CD4-positive, CD25-positive, alpha-beta regulatory T cell (primary cell): ENCODE data around the gene SLC25A21. TPM values are rescaled to one million over a fixed set of nuclear protein-coding genes. Genes with fewer than 3 reads are reported as not detected.

Experiments
- ATAC-seq, 2 donors: fragments of 150-1000 bp; cut with Tn5 transposase; one replicate each; pipeline ENCODE4 v1.10.0; 2021; ENCODE audit warnings: low read depth in 2 of 2, moderate number of reproducible peaks in 2 of 2, moderate library complexity in 1 of 2
- DNase-seq, 3 donors: peaks; one replicate each; pipeline versions ENCODE4 v3.0.0 to v3.0.0-alpha.2; 2012 to 2022; ENCODE audit warnings: mixed read lengths in 1 of 3
- H3K27ac ChIP-seq: one replicate; pipeline ENCODE4 v1.7.0; 2013; ENCODE audit warnings: mild to moderate bottlenecking, low read length; ENCODE audit not compliant: insufficient read depth, poor library complexity, severe bottlenecking
- H3K27me3 ChIP-seq: one replicate; pipeline ENCODE4 v1.7.0; 2013; ENCODE audit warnings: low read length; ENCODE audit not compliant: control insufficient read depth, insufficient read depth
- H3K36me3 ChIP-seq: one replicate; pipeline ENCODE4 v1.7.0; 2013; ENCODE audit warnings: mild to moderate bottlenecking, low read length, moderate library complexity; ENCODE audit not compliant: control insufficient read depth, insufficient read depth
- H3K4me1 ChIP-seq: 2 replicates; pipeline ENCODE4 v1.7.0; 2013; ENCODE audit warnings: mild to moderate bottlenecking, low read length; ENCODE audit not compliant: insufficient read depth, control insufficient read depth, poor library complexity, severe bottlenecking
- H3K4me3 ChIP-seq: one replicate; pipeline ENCODE4 v1.7.0; 2013; ENCODE audit warnings: low read depth, mild to moderate bottlenecking, low read length, moderate library complexity
- H3K9me3 ChIP-seq, 2 experiments: 1 replicate in 1 of 2; 2 replicates in 1 of 2; pipeline ENCODE4 v1.7.0; 2013; ENCODE audit warnings: low read length in 2 of 2, mild to moderate bottlenecking in 1 of 2, moderate library complexity in 1 of 2; ENCODE audit not compliant: control insufficient read depth in 2 of 2
- H3K27ac Mint-ChIP-seq, 3 donors: one replicate each; pipeline ENCODE4 v1.8.0; 2020 to 2022; ENCODE audit warnings: mild to moderate bottlenecking in 3 of 3, mixed read lengths in 3 of 3, moderate library complexity in 2 of 3
- H3K27me3 Mint-ChIP-seq: one replicate; pipeline ENCODE4 v1.8.0; 2022; ENCODE audit warnings: mild to moderate bottlenecking, mixed read lengths
- H3K36me3 Mint-ChIP-seq: one replicate; pipeline ENCODE4 v1.8.0; 2020; ENCODE audit warnings: mixed read lengths
- H3K4me1 Mint-ChIP-seq, 4 donors: one replicate each; pipeline ENCODE4 v1.8.0; 2020 to 2022; ENCODE audit warnings: mixed read lengths in 4 of 4, mild to moderate bottlenecking in 1 of 4
- H3K4me3 Mint-ChIP-seq, 4 donors: one replicate each; pipeline ENCODE4 v1.8.0; 2020 to 2022; ENCODE audit warnings: mild to moderate bottlenecking in 4 of 4, mixed read lengths in 4 of 4, moderate library complexity in 3 of 4
- H3K9me3 Mint-ChIP-seq, 7 donors: one replicate each; pipeline ENCODE4 v1.8.0; 2020 to 2022; ENCODE audit warnings: mixed read lengths in 7 of 7, mild to moderate bottlenecking in 3 of 7, moderate library complexity in 2 of 7
- polyA plus RNA-seq, 4 donors: library from polyadenylated mRNA; unstranded; fragments of 300-500 nt; fragmentation: Illumina TruSeq; gene quantifications; one replicate each; pipeline ENCODE4 v1.2.3, GENCODE V29; 2021
- total RNA-seq: library from RNA; stranded (reverse); gene quantifications from one replicate; pipeline ENCODE4 v1.2.3, GENCODE V29; 2022

Gene SLC25A21
- total and polyA plus RNA-seq, 5 donors from 2014 or later = not detected

- no peak overlapping the region for H3K4me3 Mint-ChIP-seq
- ATAC-seq = no peak
- H3K27me3 ChIP-seq = no peaks in the 10 kb centered on the region
- no peak overlapping the region for H3K27ac ChIP-seq
- no peaks in the 10 kb centered on the region for H3K9me3 ChIP-seq
- no peaks in the 10 kb centered on the region for H3K36me3 ChIP-seq
- no peak overlapping the region for H3K27ac Mint-ChIP-seq
- H3K36me3 Mint-ChIP-seq = no peaks in the 10 kb centered on the region
- no peak overlapping the region for H3K4me3 ChIP-seq
- no peaks in the 10 kb centered on the region for H3K4me1 Mint-ChIP-seq
- no peak for DNase-seq
- H3K27me3 Mint-ChIP-seq = no peaks in the 10 kb centered on the region
- H3K4me1 ChIP-seq = no peaks in the 10 kb centered on the region
- H3K9me3 Mint-ChIP-seq = peaks cover 0 to 25% (median 2%) of the 10 kb centered on the region in 7 donors
These were observed 430.5 kb downstream of the SLC25A21 start for GRCh38 chr14:36741858-36742257.

GRCh38 chr14:36738269-36738668 lies 434.1 kb downstream of the SLC25A21 start:
- Mint-ChIP-seq H3K27ac (no peak overlapping the region), H3K27me3 (no peaks in the 10 kb centered on the region), H3K9me3 (peaks cover 0 to 5% (median 2%) of the 10 kb centered on the region in 7 donors), H3K4me1 (no peaks in the 10 kb centered on the region), H3K36me3 (no peaks in the 10 kb centered on the region), H3K4me3 (no peak overlapping the region)
- Histone ChIP-seq H3K4me3 (no peak overlapping the region), H3K27me3 (no peaks in the 10 kb centered on the region), H3K4me1 (no peaks in the 10 kb centered on the region), H3K36me3 (no peaks in the 10 kb centered on the region), H3K27ac (no peak overlapping the region), H3K9me3 (no peaks in the 10 kb centered on the region)
- no peak for DNase-seq
- no peak for ATAC-seq

- Histone ChIP-seq H3K4me1 (no peaks in the 10 kb centered on the region), H3K36me3 (no peaks in the 10 kb centered on the region), H3K9me3 (no peaks in the 10 kb centered on the region), H3K27me3 (no peaks in the 10 kb centered on the region), H3K27ac (no peak overlapping the region), H3K4me3 (no peak overlapping the region)
- no peaks in the 10 kb centered on the region for H3K4me1 Mint-ChIP-seq
- DNase-seq (no peak), ATAC-seq (no peak)
- no peaks in the 10 kb centered on the region for H3K36me3 Mint-ChIP-seq
- H3K27me3 Mint-ChIP-seq = no peaks in the 10 kb centered on the region
- H3K9me3 Mint-ChIP-seq = peaks cover 0 to 7% (median 1%) of the 10 kb centered on the region in 7 donors
- no peak overlapping the region for H3K27ac Mint-ChIP-seq
- H3K4me3 Mint-ChIP-seq = no peak overlapping the region
These were observed 446.3 kb downstream of the SLC25A21 start for GRCh38 chr14:36726128-36726527.

- Histone ChIP-seq H3K36me3 (no peaks in the 10 kb centered on the region), H3K4me1 (no peaks in the 10 kb centered on the region), H3K27ac (no peak overlapping the region), H3K4me3 (no peak overlapping the region), H3K27me3 (no peaks in the 10 kb centered on the region), H3K9me3 (no peaks in the 10 kb centered on the region)
- H3K4me1 Mint-ChIP-seq = no peaks in the 10 kb centered on the region
- H3K4me3 Mint-ChIP-seq = no peak overlapping the region
- H3K36me3 Mint-ChIP-seq = no peaks in the 10 kb centered on the region
- ATAC-seq = no peak
- no peak overlapping the region for H3K27ac Mint-ChIP-seq
- no peak for DNase-seq
- H3K27me3 Mint-ChIP-seq = no peaks in the 10 kb centered on the region
- H3K9me3 Mint-ChIP-seq = peaks cover 0 to 7% (median 1%) of the 10 kb centered on the region in 7 donors
These were observed 448.2 kb downstream of the SLC25A21 start for GRCh38 chr14:36724162-36724561.

GRCh38 chr14:36723530-36723929 lies 448.9 kb downstream of the SLC25A21 start:
- Histone ChIP-seq H3K9me3 (no peaks in the 10 kb centered on the region), H3K27ac (no peak overlapping the region), H3K36me3 (no peaks in the 10 kb centered on the region), H3K4me1 (no peaks in the 10 kb centered on the region), H3K4me3 (no peak overlapping the region), H3K27me3 (no peaks in the 10 kb centered on the region)
- Mint-ChIP-seq H3K4me3 (no peak overlapping the region), H3K27me3 (no peaks in the 10 kb centered on the region), H3K9me3 (peaks cover 0 to 7% (median 1%) of the 10 kb centered on the region in 7 donors), H3K27ac (no peak overlapping the region), H3K4me1 (no peaks in the 10 kb centered on the region), H3K36me3 (no peaks in the 10 kb centered on the region)
- no peak for DNase-seq
- ATAC-seq = no peak

DNA sequence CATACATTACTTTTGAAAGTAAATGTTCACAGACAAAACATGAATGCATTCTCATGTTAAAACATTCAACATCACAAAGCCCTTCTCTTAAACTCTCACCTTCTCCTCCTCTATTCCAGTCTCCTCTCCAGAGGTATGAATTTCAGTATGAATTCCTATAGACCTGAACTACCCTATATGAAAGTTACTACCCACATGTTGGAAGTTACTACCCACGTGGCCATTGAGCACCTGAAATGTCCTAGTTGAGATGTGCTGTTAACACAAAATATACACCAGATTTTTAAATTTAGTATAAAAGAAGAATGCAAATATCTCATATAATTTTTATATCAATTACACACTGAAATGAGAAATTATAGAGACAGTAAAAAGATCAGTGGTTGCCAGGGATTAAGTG lies 450.5 kb downstream of the SLC25A21 start:
- ATAC-seq (no peak), DNase-seq (no peak)
- Mint-ChIP-seq H3K27ac (no peak overlapping the region), H3K36me3 (no peaks in the 10 kb centered on the region), H3K9me3 (peaks cover 0 to 7% (median 1%) of the 10 kb centered on the region in 7 donors), H3K27me3 (no peaks in the 10 kb centered on the region), H3K4me3 (no peak overlapping the region), H3K4me1 (no peaks in the 10 kb centered on the region)
- Histone ChIP-seq H3K4me1 (no peaks in the 10 kb centered on the region), H3K9me3 (no peaks in the 10 kb centered on the region), H3K27ac (no peak overlapping the region), H3K27me3 (no peaks in the 10 kb centered on the region), H3K4me3 (no peak overlapping the region), H3K36me3 (no peaks in the 10 kb centered on the region)

GRCh38 chr14:36720657-36721056 lies 451.7 kb downstream of the SLC25A21 start:
- Mint-ChIP-seq H3K27ac (no peak overlapping the region), H3K9me3 (peaks cover 0 to 7% (median 1%) of the 10 kb centered on the region in 7 donors), H3K36me3 (no peaks in the 10 kb centered on the region), H3K4me1 (no peaks in the 10 kb centered on the region), H3K27me3 (no peaks in the 10 kb centered on the region), H3K4me3 (no peak overlapping the region)
- Histone ChIP-seq H3K9me3 (no peaks in the 10 kb centered on the region), H3K27me3 (no peaks in the 10 kb centered on the region), H3K36me3 (no peaks in the 10 kb centered on the region), H3K4me3 (no peak overlapping the region), H3K27ac (no peak overlapping the region), H3K4me1 (no peaks in the 10 kb centered on the region)
- DNase-seq = no peak
- ATAC-seq = no peak

- Histone ChIP-seq H3K4me1 (no peaks in the 10 kb centered on the region), H3K27ac (no peak overlapping the region), H3K27me3 (no peaks in the 10 kb centered on the region), H3K4me3 (no peak overlapping the region), H3K36me3 (no peaks in the 10 kb centered on the region), H3K9me3 (no peaks in the 10 kb centered on the region)
- H3K27ac Mint-ChIP-seq = no peak overlapping the region
- no peak overlapping the region for H3K4me3 Mint-ChIP-seq
- ATAC-seq (no peak), DNase-seq (no peak)
- H3K4me1 Mint-ChIP-seq = no peaks in the 10 kb centered on the region
- peaks cover 0 to 4% (median 1%) of the 10 kb centered on the region in 7 donors for H3K9me3 Mint-ChIP-seq
- H3K36me3 Mint-ChIP-seq = no peaks in the 10 kb centered on the region
- no peaks in the 10 kb centered on the region for H3K27me3 Mint-ChIP-seq
These were observed 452.6 kb downstream of the SLC25A21 start for GRCh38 chr14:36719823-36720222.
